Skin of body (tissue), 2 donors: ENCODE results near the gene EMC9. TPM values are rescaled to one million over a fixed set of nuclear protein-coding genes. Genes with fewer than 3 reads are reported as not detected.

Source experiments
- DNase-seq: peaks from one replicate; lab custom pipeline; 2025; lab: John Stamatoyannopoulos, UW
- total RNA-seq: library from RNA; depleted of rRNA; stranded (reverse); fragments of >200 nt; gene quantifications from one replicate; pipeline ENCODE4 v1.2.3, GENCODE V29; 2014

Gene EMC9
- total RNA-seq, 1 donor from 2014 or later, result 6.8 TPM

- DNase-seq, result no peak
Observed at GRCh38 chr14:24177041-24177825, 35.8 kb upstream of the EMC9 start.

GRCh38 chr14:24176599-24176998 lies 35.2 kb upstream of the EMC9 start:
- no peak for DNase-seq

DNA sequence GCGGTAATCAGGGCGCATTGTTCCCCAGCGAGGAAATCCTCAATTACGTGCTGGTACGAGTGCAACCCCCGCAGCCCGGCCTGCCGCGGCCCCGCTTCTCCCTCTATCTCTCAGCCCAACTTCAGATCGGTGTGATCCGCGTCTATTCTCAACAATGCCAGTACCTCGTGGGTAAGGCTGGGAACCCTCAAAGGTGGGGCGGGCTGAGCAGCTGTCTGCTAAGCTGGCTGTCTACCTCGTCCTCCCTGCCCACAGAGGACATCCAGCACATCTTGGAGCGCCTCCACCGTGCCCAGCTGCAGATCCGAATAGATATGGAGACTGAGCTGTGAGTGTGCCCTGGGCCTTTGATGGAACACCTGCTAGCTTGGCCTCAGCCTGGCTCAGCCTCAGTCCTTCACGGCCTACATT lies 31.5 kb upstream of the EMC9 start:
- no peak for DNase-seq

- DNase-seq, result no peak
Observed at GRCh38 chr14:24172261-24172860, 31.0 kb upstream of the EMC9 start.

DNA sequence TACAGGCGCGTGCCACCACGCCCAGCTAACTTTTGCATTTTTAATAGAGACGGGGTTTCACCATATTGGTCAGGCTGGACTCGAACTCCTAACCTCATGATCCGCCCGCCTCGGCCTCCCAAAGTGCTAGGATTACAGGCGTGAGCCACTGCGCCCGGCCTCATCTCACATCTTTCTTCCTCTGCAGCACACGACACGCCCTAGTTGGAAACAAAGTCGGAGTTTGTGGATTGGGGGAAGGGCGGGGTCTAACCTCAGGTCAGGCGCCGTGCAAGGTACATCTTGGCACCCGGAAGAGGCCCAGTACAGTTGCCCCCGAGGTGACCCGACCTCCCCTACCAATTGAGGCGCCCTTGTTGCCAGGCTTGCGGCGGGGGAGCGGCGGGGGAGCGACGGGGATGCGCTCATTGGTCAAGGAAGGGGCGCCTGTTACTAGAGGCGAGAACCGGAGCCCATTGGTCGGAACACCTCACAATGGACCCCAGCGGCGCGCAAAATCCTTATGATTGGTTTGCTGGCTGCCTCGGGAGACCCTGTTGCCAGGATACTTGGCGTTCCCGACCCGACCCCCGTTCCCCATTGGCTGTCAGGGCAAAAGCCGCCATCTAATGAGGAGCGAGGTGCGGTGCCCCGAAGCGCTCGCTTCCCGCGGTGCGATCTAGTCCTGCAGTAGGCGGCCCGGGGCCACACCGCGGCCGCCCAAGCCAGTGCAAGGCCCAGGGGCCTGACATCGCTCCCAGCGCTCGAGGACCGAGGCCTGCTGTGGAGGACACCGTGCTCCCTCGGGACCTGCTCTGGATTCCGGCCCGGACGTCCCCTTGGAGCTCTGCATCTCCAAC lies 30.2 kb upstream of the EMC9 start, which contains the start of gene REC8:
Gene REC8, plus strand, starts transcription at position 659 of the 839 bp plus-strand sequence. CDS start 473 bp downstream, outside the sequence.
- DNase-seq, result peak; percentile 87

DNA sequence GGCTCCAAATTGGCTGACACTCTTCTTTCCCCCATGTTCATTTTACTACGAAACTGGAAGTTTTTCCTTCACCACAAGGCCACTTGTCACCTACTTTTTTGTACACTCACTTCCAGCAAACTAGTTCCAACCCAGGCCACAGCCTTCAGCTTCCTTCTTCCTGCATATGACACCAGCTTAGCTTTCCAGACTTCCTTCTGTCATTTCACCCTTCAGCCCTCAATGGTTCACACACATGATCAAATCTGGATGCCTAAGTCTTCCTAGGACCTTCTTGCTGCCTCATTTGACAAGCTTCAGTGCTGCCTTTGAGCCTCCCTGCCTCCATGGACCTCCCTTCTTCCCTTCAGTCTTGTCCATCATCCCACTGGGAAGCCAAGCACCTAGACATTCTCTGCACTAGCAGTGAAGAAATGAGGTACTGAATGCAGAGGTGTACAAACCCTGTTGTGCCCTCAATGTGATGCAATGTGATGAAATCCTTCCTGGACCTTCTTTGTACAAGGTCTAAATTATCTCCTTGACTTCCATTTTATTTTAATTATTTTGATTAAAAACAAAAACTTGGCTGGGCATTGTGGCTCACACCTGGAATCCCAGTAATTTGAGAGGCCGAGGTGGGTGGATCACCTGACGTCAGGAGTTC lies 26.2 kb upstream of the EMC9 start:
- no peak for DNase-seq

DNA sequence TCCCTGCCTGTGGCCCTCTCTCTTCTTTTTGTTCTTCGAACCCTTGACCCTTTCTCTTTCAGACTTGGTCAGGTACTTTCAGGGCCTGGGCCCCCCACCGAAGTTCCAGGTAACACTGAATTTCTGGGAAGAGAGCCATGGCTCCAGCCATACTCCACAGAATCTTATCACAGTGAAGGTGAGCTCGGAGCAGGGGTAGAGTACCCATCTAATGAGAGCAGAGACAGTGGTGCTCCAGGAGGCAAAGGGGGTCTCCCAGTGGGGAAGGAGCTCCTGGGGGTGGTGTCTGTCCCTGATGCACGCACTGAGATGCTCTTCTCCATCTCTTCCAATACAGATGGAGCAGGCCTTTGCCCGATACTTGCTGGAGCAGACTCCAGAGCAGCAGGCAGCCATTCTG lies 24.4 kb upstream of the EMC9 start:
- DNase-seq, result no peak

- DNase-seq, result no peak
Observed at GRCh38 chr14:24164518-24164991, 23.2 kb upstream of the EMC9 start.

GRCh38 chr14:24162093-24162492 lies 20.7 kb upstream of the EMC9 start:
- DNase-seq, result no peak

DNA sequence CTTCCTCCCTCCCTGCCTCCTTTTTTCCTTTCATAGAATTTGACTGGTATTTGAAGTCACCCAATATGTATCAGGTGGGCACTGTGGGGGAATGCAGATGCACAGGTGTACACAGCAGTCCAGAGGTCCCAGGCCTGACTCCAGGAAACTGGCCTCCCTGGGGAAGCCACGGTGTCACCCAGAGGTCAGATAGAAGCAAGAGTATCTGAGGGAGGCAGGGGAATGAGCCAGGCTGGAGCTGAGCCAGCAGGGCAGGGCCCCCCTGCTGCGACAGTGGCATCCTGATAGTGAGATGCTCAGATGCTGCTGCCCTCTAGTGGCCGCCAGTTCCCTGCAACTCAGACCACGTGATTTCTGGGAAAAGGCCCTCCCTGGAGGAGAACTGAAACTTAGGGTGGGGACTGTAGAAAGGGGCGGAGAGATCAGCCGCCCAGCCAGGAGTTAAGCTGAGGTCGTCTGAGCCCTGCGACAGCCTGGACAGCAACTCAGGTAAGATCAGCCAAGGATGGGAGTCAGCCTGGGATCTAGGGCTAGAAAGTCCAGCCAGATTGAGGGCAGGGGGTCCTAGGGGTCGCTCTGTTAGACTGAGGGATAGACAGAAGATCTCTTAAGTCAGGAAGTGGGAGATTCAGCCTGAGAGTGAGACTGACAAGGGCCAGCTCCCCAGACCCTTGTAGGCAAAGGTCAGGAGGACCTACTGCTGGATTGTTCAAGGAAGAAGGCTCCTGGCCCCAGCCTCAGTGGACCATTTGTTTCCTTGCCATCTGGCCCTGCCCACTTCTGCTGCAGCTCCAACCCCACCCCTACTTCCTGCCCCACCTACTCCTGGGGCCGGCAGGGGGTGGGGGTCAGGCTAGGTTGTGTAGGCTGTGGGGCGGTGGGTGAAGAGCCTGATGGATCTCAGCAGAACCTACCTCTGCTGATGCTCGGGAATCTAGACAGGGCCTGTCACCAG lies 19.7 kb upstream of the EMC9 start, which contains the start of gene IRF9:
Gene IRF9, plus strand, starts transcription at position 416 of the 955 bp plus-strand sequence. CDS start 880 bp downstream, outside the sequence.
- DNase-seq, result peak; percentile 98

- no peak for DNase-seq
Observed at GRCh38 chr14:24160499-24160849, 19.1 kb upstream of the EMC9 start.

DNA sequence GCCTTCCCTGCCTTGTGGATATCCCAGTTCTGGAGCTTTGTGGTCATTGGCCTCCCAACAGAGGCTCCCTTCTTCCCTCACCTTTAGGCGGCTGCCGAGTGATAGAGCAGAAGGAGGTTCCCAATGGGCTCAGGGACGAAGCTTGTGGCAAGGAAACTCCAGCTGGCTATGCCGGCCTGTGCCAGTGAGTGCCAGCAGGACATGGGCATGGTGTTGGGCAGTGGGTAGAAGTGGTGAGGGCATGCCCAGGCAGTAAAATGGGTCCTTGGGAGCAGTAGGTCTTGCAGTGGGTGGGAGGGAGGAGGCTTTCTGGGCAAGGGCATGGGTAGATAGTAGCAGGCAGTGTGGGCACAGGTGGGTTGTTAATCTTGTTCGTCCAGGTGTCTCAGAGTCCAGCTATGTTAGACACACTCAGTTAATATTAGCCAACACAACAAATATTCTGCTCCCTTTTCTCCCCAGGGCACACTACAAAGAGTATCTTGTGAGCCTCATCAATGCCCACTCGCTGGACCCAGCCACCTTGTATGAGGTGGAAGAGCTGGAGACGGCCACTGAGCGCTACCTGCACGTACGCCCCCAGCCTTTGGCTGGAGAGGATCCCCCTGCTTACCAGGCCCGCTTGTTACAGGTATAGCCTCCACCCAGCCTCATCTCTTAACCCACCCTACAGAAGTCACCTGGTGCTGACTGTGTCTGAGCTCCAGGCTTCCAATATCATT lies 18.5 kb upstream of the EMC9 start:
- DNase-seq, result no peak

- no peak for DNase-seq
Observed at GRCh38 chr14:24157331-24157730, 15.9 kb upstream of the EMC9 start.

- DNase-seq, result no peak
Observed at GRCh38 chr14:24156840-24157239, 15.4 kb upstream of the EMC9 start.

DNA sequence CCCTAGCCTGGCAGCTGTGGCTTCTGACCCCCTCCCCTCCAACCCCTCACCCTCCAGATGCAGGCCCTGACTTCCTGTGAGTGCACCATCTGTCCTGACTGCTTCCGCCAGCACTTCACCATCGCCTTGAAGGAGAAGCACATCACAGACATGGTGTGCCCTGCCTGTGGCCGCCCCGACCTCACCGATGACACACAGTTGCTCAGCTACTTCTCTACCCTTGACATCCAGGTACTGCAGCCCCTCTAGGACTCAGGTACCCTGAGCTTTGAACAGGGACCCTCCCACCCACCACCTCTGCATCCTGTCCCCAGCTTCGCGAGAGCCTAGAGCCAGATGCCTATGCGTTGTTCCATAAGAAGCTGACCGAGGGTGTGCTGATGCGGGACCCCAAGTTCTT lies 13.7 kb upstream of the EMC9 start:
- no peak for DNase-seq

GRCh38 chr14:24151404-24152080 lies 10.2 kb upstream of the EMC9 start:
- no peak for DNase-seq

DNA sequence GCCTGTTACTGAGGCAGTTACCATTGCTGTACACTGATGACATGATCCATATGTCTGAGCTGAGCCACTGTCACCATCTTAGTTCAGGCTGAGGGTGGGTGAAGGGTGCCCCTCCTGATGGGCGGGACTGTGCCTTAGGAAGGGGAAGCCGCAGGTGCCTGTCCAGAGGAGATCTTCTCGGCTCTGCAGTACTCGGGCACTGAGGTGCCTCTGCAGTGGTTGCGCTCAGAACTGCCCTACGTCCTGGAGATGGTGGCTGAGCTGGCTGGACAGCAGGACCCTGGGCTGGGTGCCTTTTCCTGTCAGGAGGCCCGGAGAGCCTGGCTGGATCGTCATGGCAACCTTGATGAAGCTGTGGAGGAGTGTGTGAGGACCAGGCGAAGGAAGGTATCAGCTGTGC lies 9.6 kb upstream of the EMC9 start:
- DNase-seq, result no peak

- DNase-seq, result no peak
Observed at GRCh38 chr14:24150567-24150966, 9.2 kb upstream of the EMC9 start.

DNA sequence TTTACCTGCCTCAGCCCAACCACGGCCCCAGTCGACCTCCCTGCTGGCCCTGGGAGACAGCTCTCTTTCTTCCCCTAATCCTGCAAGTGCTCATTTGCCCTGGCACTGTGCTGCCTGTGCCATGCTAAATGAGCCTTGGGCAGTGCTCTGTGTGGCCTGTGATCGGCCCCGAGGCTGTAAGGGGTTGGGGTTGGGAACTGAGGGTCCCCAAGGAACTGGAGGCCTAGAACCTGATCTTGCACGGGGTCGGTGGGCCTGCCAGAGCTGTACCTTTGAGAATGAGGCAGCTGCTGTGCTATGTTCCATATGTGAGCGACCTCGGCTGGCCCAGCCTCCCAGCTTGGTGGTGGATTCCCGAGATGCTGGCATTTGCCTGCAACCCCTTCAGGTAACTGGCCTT lies 8.7 kb upstream of the EMC9 start:
- DNase-seq, result no peak
